GM18517 (cell line): Measurements from ENCODE around the gene APOE.
A peak's percentile ranks its signal among the peaks of the same experiment; 100 is the strongest.
"Not testable (repeated sequence)": the region's sequence is repeated elsewhere in the genome, so short reads cannot be mapped to it uniquely, and the experiment has no call there.

ENCODE experiments used
- ATAC-seq: cut with Tn5 transposase; IDR thresholded peaks from one replicate; pipeline ENCODE4 v1.9.1; 2021; ENCODE audit warnings: mild to moderate bottlenecking, moderate library complexity; ENCODE audit not compliant: unreplicated experiment

The APOE gene

DNA sequence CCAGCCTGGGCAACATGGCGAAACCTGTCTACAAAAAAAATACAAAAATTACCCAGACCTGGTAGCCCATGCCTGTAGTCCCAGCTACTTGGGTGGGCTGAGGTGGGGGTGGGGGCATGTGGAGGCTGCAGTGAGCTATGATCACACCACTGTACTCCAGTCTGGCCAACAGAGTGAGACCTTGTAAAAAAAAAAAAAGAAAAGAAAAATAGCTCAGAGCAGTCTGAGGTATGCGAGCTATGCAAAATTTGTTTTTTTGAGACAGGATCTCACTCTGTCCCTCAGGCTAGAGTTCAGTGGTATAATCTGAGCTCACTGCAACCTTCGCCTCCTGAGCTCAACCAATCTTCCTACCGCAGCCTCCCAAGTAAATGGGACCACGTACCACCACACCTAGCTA lies 21.7 kb upstream of the APOE start:
- no peak for ATAC-seq

DNA sequence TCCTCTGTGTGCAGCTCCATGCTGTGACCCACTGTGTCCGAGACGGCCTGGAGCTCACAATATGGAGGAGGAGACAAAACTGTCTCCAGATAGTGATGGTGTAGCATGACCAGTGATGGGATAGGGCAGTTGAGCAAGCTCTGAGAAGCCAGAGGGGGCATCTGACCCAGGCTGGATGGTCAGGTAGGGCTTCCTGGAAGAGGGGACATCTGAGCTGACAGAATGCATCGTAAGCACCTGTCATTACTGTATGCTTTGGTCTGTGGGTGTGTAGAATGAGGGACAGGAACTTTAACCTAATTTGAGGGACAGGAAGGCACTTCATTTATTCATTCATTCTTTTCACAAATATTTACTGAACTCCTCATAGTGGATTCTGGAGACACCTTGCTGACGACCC lies 21.0 kb upstream of the APOE start:
- ATAC-seq = no peak

DNA sequence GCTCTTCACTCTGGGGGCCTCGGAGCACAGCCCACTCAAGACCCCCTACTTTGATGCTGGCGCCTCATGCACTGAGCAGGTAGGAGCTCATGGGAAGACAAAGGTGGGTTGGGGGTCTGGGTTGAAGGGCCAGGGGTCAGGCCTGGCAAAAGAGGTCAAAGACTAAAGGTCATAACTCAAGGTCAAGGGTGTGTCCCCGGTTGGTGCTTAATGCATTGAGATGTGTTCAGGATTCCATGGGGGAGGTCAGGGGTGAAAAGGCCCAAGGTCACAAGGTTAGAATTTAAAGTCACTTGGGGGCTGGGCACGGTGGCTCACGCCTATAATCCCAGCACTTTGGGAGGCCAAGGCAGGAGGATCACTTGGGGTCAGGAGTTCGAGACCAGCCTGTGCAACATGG lies 19.5 kb upstream of the APOE start:
- ATAC-seq = no peak

DNA sequence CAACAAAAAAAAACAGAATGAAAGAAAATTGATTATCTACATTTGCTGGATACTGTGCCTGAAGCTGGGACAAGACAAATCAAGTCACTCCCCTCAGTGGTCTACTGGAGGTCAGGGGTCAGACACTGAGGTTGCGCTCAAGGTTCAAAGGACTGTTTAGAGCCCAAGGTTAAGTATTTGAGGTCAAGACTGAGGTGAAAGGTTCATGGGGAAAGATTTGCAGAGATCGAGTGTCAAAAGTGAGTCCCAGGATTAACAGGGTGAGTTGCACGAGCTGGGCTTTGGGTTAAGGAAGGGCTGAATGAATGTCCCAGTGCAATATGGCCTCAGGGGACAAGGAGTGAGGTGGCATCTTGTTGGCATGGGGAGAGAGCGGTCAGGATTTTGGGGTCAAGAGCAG lies 17.9 kb upstream of the APOE start:
- ATAC-seq = no peak

DNA sequence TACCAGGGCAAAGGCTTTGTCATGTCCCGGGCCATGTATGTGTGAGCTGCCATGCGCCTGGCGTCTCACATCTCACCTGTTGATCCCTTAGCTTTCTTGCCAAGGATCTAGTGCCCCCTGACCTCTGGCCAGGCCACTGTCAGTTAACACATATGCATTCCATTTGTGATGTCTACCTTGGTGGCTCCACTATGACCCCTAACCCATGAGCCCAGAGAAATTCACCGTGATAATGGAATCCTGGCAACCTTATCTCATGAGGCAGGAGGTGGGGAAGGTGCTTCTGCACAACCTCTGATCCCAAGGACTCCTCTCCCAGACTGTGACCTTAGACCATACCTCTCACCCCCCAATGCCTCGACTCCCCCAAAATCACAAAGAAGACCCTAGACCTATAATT lies 17.3 kb upstream of the APOE start:
- not testable (repeated sequence) for ATAC-seq

DNA sequence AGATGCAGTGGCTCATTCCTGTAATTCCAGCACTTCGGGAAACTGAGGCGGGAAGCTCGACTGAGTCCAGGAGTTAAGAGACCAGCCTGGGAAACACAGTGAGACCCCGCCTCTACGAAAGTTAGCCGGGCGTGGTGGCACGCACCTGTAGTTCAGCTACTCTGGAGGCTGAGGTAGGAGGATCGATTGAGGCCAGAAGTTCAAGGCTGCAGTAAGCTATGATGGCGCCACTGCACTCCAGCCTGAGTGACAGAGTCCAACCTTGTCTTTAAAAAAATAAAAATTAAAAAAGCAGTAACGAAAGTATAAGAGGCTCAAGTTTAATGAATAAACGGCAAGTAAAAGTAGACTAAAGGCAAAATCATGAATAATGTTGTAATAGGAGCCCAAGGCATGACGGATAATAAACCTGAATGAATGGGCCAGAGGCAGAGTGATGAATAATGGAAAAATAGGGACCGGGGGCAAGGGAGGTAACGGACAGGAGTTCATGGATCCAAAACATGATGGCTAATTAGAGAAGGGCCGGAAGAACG lies 15.7 kb upstream of the APOE start:
- ATAC-seq = no peak

DNA sequence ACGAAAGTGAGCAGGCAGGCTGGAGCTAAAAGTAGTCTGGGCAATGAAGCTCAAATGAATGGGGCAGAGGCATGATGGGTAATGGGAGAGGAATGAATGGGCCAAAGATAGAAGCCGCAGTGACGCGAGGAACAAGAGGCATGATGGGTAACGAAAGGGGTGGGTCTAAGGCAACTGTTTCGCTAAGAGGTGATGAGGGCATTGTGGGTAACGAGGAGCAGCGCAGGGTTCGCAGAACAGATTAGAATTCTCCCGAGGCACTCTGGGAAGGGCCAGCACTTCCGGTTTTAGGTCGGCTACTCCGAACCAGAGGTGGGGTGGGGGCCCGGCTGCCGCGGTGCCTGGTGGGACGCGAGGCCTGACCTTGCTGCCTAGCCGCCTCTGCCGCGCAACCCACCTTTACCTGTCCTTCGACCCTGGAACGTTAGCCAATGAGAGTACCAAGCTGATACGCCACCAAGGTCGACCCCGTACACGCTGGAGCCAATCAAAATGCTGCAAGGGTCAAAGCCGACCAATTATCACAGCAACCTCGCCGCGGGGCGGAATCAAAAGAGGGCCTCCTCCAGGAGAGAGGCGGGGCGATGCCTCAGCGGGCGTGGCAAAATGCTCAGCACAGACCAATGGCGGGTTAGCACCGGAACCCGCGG lies 15.1 kb upstream of the APOE start:
- peak; percentile 82 for ATAC-seq

DNA sequence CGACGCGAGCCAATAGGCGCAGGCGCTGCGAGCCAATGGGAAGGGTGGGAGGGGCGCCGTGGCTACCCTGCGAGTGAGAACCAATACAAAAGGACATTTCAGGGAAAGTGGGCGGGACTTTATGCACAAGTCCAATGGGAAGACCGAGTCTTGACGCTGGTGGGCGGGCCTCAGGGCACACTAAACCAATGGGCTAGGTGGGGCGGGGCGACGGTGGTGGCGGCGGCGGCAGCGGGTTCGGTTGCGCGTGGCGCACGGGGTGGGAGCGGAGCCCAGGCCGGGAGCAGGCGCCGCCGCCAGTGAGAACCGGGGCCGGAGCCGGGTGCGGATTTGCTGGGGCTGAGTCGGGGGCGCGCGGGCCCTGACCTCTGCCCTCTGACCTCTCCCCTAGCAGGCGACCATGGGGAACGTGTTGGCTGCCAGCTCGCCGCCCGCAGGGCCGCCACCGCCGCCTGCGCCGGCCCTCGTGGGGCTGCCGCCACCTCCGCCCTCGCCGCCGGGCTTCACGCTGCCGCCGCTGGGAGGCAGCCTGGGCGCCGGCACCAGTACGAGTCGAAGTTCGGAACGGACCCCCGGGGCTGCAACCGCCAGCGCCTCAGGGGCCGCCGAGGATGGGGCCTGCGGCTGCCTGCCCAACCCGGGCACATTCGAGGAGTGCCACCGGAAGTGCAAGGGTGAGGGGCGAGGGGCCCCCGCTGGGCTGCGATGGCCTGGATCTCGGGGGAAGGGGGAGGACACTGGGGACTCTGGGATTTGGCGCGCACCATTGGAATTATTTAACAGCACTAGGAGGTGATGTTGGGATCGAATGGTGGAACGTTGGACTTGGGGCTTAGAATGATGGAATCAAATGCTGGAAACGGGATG lies 14.3 kb upstream of the APOE start, which contains the start of gene TOMM40:
TSS of gene TOMM40 (plus strand) at position 239 of the 867 bp plus-strand sequence. CDS start at position 401, 162 bp downstream.
- peak; percentile 70 for ATAC-seq

DNA sequence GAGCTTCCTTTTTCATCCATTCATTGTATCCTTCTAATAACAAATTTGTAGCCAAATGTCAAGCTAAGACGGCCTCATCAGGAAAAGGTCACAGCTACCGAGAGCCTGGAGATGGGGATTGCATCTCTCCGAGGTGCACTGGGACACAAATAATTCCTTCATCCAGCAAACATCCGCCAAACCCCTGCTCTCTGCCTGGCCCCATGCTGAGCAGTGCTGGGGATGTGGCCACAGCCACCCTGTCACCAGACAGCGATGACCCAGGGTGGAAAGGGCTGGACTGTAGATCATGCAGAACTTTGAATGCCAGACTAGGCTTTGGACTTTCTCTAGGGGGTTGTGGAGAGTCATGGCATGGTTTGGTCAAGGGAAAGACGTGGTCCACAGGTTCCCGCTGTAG lies 12.7 kb upstream of the APOE start:
- ATAC-seq = no peak

DNA sequence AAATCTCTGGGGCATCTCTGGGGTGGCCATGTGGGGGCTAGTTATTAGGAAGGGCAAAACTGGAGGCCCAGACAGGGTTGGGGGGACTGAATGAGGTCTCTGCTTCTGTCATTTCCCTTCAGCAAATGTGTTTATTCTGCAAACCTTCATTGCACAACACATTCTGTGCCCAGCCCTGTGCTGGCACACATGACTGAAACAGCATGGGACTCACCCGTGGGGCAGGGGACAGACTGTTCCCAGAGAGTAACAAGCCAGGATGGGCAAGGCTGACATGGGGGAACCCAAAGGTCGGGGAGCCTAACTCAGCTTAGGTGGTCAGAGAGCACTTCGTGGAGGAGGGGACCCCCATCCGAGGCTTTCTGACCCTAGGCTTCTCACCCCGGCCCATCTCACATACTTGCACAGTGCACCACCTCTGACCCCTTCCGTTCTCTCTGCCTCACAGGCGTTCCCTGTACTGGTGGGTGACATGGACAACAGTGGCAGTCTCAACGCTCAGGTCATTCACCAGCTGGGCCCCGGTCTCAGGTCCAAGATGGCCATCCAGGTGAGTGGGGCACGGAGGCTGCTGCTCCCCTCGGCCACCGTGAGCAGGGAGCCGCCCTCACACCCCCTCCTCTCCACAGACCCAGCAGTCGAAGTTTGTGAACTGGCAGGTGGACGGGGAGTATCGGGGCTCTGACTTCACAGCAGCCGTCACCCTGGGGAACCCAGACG lies 12.1 kb upstream of the APOE start:
- ATAC-seq = no peak

DNA sequence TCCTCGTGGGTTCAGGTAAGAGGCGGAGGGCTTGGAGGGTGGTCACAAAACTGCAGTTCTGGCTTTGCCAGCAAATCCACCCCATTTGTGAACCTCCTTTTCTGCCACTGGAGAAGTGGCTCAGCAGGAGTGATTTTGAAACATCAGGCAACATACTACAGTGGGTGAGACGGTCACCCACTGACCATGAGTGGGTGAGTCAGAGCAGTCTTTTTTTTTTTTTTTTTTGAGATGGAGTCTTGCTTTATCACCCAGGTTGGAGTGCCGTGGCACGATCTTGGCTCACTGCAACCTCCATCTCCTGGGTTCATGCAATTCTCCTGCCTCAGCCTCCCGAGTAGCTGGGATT lies 11.6 kb upstream of the APOE start:
- ATAC-seq = no peak

DNA sequence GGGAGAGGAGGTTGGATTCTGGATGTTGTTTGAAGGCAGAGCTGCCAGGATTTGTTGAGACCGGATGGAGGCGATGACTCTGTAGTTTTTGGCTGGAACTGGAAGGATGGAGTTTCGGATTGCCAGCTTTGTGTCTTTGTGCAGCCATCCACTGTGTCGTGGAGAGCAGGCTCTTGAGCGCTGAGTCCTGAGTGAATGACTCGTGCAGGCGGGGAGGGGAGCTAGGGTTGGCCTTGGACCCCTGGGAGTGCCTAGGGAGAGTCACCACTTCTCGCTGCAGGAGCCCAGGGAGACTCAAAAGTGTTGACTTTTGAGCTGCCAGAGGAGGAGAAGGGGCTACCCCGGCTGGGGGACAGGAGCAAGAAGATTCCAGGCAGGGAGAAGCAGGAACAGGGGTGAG lies 10.7 kb upstream of the APOE start:
- ATAC-seq = no peak

DNA sequence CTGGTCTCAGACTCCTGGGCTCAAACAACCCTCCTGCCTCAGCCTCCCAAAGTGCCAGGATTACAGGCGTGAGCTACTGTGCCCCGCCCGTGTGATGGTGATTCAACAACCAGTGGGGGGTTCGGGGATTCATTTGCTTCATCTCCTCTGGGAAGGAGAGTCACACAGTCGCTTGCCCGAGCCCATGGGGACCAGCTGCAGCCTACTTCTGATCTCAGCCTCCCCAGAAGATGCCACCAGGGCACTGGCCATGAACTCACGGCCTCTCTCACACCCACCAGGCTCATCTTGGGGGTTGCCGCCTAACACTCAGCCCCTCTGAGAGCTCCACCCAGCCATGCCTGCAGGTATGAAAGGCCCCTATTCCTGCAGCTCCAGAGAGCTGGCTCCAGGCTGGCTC lies 7.8 kb upstream of the APOE start:
- ATAC-seq = no peak

DNA sequence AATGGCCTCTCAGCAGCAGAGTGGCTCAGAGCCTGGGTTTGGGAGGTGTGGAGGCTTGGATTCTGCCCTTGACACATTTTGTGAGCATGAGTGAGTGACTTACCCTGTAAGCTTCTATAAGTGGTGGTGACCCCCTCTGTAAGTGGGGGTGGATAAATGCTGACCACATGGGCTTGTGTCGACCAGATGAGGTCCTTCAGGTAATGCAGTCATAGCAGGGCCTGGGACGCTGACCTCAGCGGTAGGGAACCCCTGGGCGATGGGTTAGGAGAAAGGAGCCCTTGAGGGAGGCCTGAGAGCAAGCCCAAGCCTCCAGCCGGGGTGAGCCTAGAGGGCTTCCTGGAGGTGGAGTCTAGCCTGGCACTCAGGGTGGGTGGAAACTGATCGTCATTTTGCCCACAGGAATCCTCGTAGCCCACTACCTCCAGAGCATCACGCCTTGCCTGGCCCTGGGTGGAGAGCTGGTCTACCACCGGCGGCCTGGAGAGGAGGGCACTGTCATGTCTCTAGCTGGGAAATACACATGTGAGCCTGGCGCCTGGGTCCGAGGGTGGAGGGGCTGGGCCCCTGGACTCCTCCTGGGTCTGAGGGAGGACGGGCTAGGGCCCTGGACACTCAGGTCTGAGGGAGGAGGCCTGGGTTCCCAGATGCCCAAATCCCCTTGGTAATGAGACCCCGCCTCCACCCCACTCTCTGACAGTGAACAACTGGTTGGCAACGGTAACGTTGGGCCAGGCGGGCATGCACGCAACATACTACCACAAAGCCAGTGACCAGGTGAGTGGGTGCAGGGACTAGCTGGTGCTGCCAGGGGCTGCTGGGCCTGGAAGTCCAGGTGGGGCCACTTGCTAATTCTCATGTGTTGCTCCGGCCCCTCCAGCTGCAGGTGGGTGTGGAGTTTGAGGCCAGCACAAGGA lies 5.0 kb upstream of the APOE start:
- no peak for ATAC-seq

DNA sequence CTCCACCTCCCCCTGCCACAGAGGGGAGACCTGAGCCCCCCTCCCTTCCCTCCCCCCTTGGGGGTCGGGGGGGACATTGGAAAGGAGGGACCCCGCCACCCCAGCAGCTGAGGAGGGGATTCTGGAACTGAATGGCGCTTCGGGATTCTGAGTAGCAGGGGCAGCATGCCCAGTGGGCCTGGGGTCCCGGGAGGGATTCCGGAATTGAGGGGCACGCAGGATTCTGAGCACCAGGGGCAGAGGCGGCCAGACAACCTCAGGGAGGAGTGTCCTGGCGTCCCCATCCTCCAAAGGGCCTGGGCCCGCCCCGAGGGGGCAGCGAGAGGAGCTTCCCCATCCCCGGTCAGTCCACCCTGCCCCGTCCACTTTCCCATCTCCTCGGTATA lies 2.4 kb upstream of the APOE start:
- ATAC-seq = no peak

DNA sequence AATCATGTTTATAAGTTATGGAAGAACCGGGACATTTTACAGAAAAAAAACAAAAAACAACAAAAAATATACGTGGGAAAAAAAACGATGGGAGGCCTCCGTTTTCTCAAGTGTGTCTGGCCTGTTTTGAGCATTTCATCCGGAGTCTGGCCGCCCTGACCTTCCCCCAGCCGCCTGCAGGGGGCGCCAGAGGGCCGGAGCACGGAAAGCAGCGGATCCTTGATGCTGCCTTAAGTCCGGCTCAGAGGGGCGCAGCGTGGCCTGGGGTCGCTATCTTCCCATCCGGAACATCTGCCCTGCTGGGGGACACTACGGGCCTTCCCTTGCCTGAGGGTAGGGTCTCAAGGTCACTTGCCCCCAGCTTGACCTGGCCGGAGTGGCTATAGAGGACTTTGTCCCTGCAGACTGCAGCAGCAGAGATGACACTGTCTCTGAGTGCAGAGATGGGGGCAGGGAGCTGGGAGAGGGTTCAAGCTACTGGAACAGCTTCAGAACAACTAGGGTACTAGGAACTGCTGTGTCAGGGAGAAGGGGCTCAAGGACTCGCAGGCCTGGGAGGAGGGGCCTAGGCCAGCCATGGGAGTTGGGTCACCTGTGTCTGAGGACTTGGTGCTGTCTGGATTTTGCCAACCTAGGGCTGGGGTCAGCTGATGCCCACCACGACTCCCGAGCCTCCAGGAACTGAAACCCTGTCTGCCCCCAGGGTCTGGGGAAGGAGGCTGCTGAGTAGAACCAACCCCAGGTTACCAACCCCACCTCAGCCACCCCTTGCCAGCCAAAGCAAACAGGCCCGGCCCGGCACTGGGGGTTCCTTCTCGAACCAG lies 1.8 kb upstream of the APOE start:
- ATAC-seq = no peak

DNA sequence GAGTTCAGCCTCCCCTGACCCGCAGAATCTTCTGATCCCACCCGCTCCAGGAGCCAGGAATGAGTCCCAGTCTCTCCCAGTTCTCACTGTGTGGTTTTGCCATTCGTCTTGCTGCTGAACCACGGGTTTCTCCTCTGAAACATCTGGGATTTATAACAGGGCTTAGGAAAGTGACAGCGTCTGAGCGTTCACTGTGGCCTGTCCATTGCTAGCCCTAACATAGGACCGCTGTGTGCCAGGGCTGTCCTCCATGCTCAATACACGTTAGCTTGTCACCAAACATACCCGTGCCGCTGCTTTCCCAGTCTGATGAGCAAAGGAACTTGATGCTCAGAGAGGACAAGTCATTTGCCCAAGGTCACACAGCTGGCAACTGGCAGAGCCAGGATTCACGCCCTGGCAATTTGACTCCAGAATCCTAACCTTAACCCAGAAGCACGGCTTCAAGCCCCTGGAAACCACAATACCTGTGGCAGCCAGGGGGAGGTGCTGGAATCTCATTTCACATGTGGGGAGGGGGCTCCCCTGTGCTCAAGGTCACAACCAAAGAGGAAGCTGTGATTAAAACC lies 1.1 kb upstream of the APOE start:
- no peak for ATAC-seq

DNA sequence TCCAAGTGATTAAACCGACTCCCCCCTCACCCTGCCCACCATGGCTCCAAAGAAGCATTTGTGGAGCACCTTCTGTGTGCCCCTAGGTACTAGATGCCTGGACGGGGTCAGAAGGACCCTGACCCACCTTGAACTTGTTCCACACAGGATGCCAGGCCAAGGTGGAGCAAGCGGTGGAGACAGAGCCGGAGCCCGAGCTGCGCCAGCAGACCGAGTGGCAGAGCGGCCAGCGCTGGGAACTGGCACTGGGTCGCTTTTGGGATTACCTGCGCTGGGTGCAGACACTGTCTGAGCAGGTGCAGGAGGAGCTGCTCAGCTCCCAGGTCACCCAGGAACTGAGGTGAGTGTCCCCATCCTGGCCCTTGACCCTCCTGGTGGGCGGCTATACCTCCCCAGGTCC lies 2.0 kb downstream of the APOE start:
- no peak for ATAC-seq

DNA sequence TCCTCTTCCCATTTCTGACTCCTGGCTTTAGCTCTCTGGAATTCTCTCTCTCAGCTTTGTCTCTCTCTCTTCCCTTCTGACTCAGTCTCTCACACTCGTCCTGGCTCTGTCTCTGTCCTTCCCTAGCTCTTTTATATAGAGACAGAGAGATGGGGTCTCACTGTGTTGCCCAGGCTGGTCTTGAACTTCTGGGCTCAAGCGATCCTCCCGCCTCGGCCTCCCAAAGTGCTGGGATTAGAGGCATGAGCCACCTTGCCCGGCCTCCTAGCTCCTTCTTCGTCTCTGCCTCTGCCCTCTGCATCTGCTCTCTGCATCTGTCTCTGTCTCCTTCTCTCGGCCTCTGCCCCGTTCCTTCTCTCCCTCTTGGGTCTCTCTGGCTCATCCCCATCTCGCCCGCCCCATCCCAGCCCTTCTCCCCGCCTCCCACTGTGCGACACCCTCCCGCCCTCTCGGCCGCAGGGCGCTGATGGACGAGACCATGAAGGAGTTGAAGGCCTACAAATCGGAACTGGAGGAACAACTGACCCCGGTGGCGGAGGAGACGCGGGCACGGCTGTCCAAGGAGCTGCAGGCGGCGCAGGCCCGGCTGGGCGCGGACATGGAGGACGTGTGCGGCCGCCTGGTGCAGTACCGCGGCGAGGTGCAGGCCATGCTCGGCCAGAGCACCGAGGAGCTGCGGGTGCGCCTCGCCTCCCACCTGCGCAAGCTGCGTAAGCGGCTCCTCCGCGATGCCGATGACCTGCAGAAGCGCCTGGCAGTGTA lies 2.7 kb downstream of the APOE start:
- no peak for ATAC-seq
